ENCODE data around the gene ANTXRL. TPM values are rescaled to one million over a fixed set of nuclear protein-coding genes. Genes with fewer than 3 reads are reported as not detected.
"Not testable (repeated sequence)": the region's sequence is repeated elsewhere in the genome, so short reads cannot be mapped to it uniquely, and the experiment has no call there.

ANTXRL gene
- total and polyA plus RNA-seq, 2 experiments from 2014 or later = not detected

DNA sequence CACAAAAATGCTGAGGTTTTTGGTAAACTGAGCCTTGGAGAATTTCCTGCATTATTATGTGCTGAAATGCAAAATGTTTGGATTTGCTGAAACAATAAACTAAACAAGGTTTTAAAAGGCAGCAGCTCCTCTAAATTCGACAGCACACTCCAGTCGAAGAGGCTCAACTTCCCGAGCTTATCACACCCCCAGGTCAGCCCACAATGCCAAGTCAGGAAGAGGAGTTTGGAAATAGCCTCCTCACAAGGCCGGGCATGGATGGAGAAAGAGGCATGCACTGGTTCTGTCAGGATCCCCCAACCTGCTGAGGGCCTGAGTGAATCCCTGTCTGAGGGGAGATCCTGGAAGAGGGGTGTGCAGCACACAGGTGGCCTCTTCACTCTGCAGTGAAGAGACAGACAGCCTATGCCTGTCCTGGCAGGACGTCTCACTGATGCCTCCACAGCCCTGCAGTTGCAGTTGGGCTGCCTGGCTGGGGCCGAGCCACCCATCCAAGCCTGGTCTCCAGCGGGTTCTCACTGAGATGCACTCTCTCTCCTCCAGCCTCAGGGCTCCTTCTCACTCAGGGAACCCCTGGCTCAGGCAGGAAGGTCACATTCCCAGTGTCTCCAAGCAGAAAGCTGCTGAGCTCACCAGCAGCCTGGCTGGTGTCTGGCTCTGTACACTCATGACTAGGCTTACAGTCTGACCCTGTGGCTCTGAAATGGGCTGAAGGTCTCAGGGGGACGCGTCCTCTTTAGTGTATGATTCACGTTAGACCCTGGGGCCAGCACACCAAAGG is 40.2 kb upstream of the ANTXRL start:
- H3K4me2 ChIP-seq; H3K4me1 ChIP-seq (ENCODE audit: insufficient read depth); H3K4me1 Mint-ChIP-seq; H3K9me3 Mint-ChIP-seq; H3K4me3 Mint-ChIP-seq; H3K4me3 ChIP-seq; H3F3A ChIP-seq (replicated peaks; ENCODE audit: low read depth); ATAC-seq; DNase-seq (ENCODE audit: low spot score); H2AFZ ChIP-seq; H3K27ac Mint-ChIP-seq; H3K27me3 ChIP-seq (ENCODE audit: insufficient read depth); H3K27ac ChIP-seq (ENCODE audit: low read depth); H3K79me2 ChIP-seq (replicated peaks; ENCODE audit: insufficient read depth); H3K9me2 ChIP-seq (ENCODE audit: insufficient read depth); H3K36me3 ChIP-seq (ENCODE audit: insufficient read depth); H3K27me3 Mint-ChIP-seq (ENCODE audit: insufficient read depth, low read depth, poor library complexity); H3K36me3 Mint-ChIP-seq (ENCODE audit: low read depth); H4K20me1 ChIP-seq (replicated peaks; ENCODE audit: insufficient read depth): not testable (repeated sequence)

GRCh38 chr10:46247181-46247475 is 39.7 kb upstream of the ANTXRL start:
- DNase-seq (ENCODE audit: low spot score) = no peak
- TF ChIP-seq JUNB (IDR thresholded peaks at IDR 0.05; ENCODE audit: unreplicated experiment) (no peak), STAT1 (IDR thresholded peaks at IDR 0.05; ENCODE audit: unreplicated experiment) (no peak)

GRCh38 chr10:46247808-46248569 is 38.8 kb upstream of the ANTXRL start:
- Mint-ChIP-seq H3K4me3 (no peak overlapping the region), H3K36me3 (ENCODE audit: low read depth) (no peaks in the 10 kb centered on the region), H3K4me1 (no peaks in the 10 kb centered on the region; the same call in 2 of the 3 replicates), H3K27ac (no peak overlapping the region), H3K27me3 (ENCODE audit: insufficient read depth, low read depth, poor library complexity) (peaks cover 6% of the 10 kb centered on the region), H3K9me3 (no peaks in the 10 kb centered on the region)
- Histone ChIP-seq H3K4me2 (no peak overlapping the region), H3K27ac (ENCODE audit: low read depth) (no peak overlapping the region), H3K36me3 (ENCODE audit: insufficient read depth) (no peaks in the 10 kb centered on the region), H3K4me1 (ENCODE audit: insufficient read depth) (no peaks in the 10 kb centered on the region), H3K9me2 (ENCODE audit: insufficient read depth) (no peaks in the 10 kb centered on the region), H3K27me3 (ENCODE audit: insufficient read depth) (no peaks in the 10 kb centered on the region), H3K79me2 (replicated peaks; ENCODE audit: insufficient read depth) (no peaks in the 10 kb centered on the region), H3F3A (replicated peaks; ENCODE audit: low read depth) (no peaks in the 10 kb centered on the region), H4K20me1 (replicated peaks; ENCODE audit: insufficient read depth) (no peaks in the 10 kb centered on the region), H3K4me3 (no peak overlapping the region), H2AFZ (no peak overlapping the region)
- DNase-seq (ENCODE audit: low spot score) (no peak), ATAC-seq (no peak; the same call in 2 of the 3 replicates)
- TF ChIP-seq CREB1 (CRISPR knock-in tag; IDR thresholded peaks at IDR 0.05; ENCODE audit: low read depth) (no peak), ZNF462 (CRISPR knock-in tag; IDR thresholded peaks at IDR 0.05) (no peak), POLR2AphosphoS5 (IDR thresholded peaks at IDR 0.05; ENCODE audit: low read depth) (no peak)

More at GRCh38 chr10:46247181-46247475, 39.7 kb upstream of the ANTXRL start:
- Histone ChIP-seq H3F3A (replicated peaks; ENCODE audit: low read depth) (no peaks in the 10 kb centered on the region), H4K20me1 (replicated peaks; ENCODE audit: insufficient read depth) (no peaks in the 10 kb centered on the region), H3K9me2 (ENCODE audit: insufficient read depth) (no peaks in the 10 kb centered on the region), H3K27me3 (ENCODE audit: insufficient read depth) (no peaks in the 10 kb centered on the region), H3K4me3 (no peak overlapping the region), H3K27ac (ENCODE audit: low read depth) (no peak overlapping the region), H3K79me2 (replicated peaks; ENCODE audit: insufficient read depth) (no peaks in the 10 kb centered on the region), H3K36me3 (ENCODE audit: insufficient read depth) (no peaks in the 10 kb centered on the region), H3K4me2 (no peak overlapping the region), H3K4me1 (ENCODE audit: insufficient read depth) (no peaks in the 10 kb centered on the region), H2AFZ (no peak overlapping the region)
- no peak for ATAC-seq
- no peaks in the 10 kb centered on the region for H3K36me3 Mint-ChIP-seq (ENCODE audit: low read depth)
- H3K9me3 Mint-ChIP-seq = no peaks in the 10 kb centered on the region
- no peaks in the 10 kb centered on the region; the same call in 2 of the 3 replicates for H3K4me1 Mint-ChIP-seq
- H3K27me3 Mint-ChIP-seq (ENCODE audit: insufficient read depth, low read depth, poor library complexity) = peaks cover 6% of the 10 kb centered on the region
- no peak overlapping the region for H3K27ac Mint-ChIP-seq
- no peak overlapping the region for H3K4me3 Mint-ChIP-seq

Measured in GM23338 (cell line).